ENCODE data around the gene PIWIL4.

The PIWIL4 gene

GRCh38 chr11:94526645-94527438 is 40.3 kb upstream of the PIWIL4 start:
- in situ Hi-C loops (cut with HindIII; ENCODE audit: low sequenced_read_pairs) = no loop called here
- DNase-seq (ENCODE audit: low read depth) = no peak

GRCh38 chr11:94528551-94528950 is 38.6 kb upstream of the PIWIL4 start:
- no peak for TF ChIP-seq CTCF (IDR thresholded peaks at IDR 0.05; ENCODE audit: low read depth, low read length, missing control alignments)

More at GRCh38 chr11:94526645-94527438, 40.3 kb upstream of the PIWIL4 start:
- no peak for TF ChIP-seq CTCF (IDR thresholded peaks at IDR 0.05; ENCODE audit: low read depth, low read length, missing control alignments)
- no peak overlapping the region for H3K4me3 ChIP-seq (ENCODE audit: low read depth, low read length)

GRCh38 chr11:94532211-94532610 is 35.0 kb upstream of the PIWIL4 start:
- DNase-seq (ENCODE audit: low read depth) = no peak
- H3K4me3 ChIP-seq (ENCODE audit: low read depth, low read length) = no peak overlapping the region
- in situ Hi-C loops (cut with HindIII; ENCODE audit: low sequenced_read_pairs) = no loop called here
- no peak for TF ChIP-seq CTCF (IDR thresholded peaks at IDR 0.05; ENCODE audit: low read depth, low read length, missing control alignments)

More at GRCh38 chr11:94528551-94528950, 38.6 kb upstream of the PIWIL4 start:
- H3K4me3 ChIP-seq (ENCODE audit: low read depth, low read length) = no peak overlapping the region
- DNase-seq (ENCODE audit: low read depth) = no peak
- in situ Hi-C loops (cut with HindIII; ENCODE audit: low sequenced_read_pairs) = no loop called here

- in situ Hi-C loops (cut with HindIII; ENCODE audit: low sequenced_read_pairs) = no loop called here
- H3K4me3 ChIP-seq (ENCODE audit: low read depth, low read length) = no peak overlapping the region
- DNase-seq (ENCODE audit: low read depth) = no peak
- TF ChIP-seq CTCF (IDR thresholded peaks at IDR 0.05; ENCODE audit: low read depth, low read length, missing control alignments) = no peak
Observed at GRCh38 chr11:94533206-94533605, 34.0 kb upstream of the PIWIL4 start.

GRCh38 chr11:94533696-94534630 is 33.2 kb upstream of the PIWIL4 start:
- in situ Hi-C loops (cut with HindIII; ENCODE audit: low sequenced_read_pairs) = no loop called here

More at GRCh38 chr11:94533696-94534630, 33.2 kb upstream of the PIWIL4 start:
- no peak for DNase-seq (ENCODE audit: low read depth)
- H3K4me3 ChIP-seq (ENCODE audit: low read depth, low read length) = no peak overlapping the region
- TF ChIP-seq CTCF (IDR thresholded peaks at IDR 0.05; ENCODE audit: low read depth, low read length, missing control alignments) = no peak
